ENCODE results near the gene MYH9. TPM values are rescaled to one million over a fixed set of nuclear protein-coding genes. Genes with fewer than 3 reads are reported as not detected.
A peak's percentile ranks its signal among the peaks of the same experiment; 100 is the strongest.

MYH9 gene
- total RNA-seq, 4 donors from 2014 or later: 361 to 406 (median 386) TPM

GRCh38 chr22:36285545-36285944, 102.2 kb downstream of the MYH9 start:
- TF ChIP-seq EP300 (IDR thresholded peaks at IDR 0.05) (no peak), POLR2A (IDR thresholded peaks at IDR 0.05) (no peak)
- TF ChIP-seq, protein P1, sequence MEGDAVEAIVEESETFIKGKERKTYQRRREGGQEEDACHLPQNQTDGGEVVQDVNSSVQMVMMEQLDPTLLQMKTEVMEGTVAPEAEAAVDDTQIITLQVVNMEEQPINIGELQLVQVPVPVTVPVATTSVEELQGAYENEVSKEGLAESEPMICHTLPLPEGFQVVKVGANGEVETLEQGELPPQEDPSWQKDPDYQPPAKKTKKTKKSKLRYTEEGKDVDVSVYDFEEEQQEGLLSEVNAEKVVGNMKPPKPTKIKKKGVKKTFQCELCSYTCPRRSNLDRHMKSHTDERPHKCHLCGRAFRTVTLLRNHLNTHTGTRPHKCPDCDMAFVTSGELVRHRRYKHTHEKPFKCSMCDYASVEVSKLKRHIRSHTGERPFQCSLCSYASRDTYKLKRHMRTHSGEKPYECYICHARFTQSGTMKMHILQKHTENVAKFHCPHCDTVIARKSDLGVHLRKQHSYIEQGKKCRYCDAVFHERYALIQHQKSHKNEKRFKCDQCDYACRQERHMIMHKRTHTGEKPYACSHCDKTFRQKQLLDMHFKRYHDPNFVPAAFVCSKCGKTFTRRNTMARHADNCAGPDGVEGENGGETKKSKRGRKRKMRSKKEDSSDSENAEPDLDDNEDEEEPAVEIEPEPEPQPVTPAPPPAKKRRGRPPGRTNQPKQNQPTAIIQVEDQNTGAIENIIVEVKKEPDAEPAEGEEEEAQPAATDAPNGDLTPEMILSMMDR (IDR thresholded peaks at IDR 0.05): no peak
- Histone ChIP-seq H3K27ac (peak overlapping the region; percentile 4 to 73 (median 46)), H3K4me1 (peaks cover 0 to 37% (median 4%) of the 10 kb centered on the region in 4 donors), H3K9me3 (no peaks in the 10 kb centered on the region), H3K27me3 (no peaks in the 10 kb centered on the region), H3K36me3 (peaks cover 10 to 98% (median 67%) of the 10 kb centered on the region in 3 donors), H3K4me3 (no peak overlapping the region)
- DNase-seq (ENCODE audit: low spot score in 2 of 2): no peak
- 84 to 86% methylated on average over 21 of the region's 21 CpGs for WGBS, 2 donors

- H3K9me3 ChIP-seq: no peaks in the 10 kb centered on the region
- DNase-seq (ENCODE audit: low spot score in 2 of 2): no peak
- no peaks in the 10 kb centered on the region for H3K27me3 ChIP-seq
- WGBS, 2 donors: 53 to 74% methylated on average over 9 to 10 of the region's 12 CpGs
- peaks cover 0 to 37% (median 4%) of the 10 kb centered on the region in 4 donors for H3K4me1 ChIP-seq
- H3K4me3 ChIP-seq: no peak overlapping the region
- peak in 1 of 2 donors; percentile 41 for TF ChIP-seq EP300 (IDR thresholded peaks at IDR 0.05)
- TF ChIP-seq POLR2A (IDR thresholded peaks at IDR 0.05): no peak
- H3K27ac ChIP-seq: peak overlapping the region; percentile 4 to 73 (median 46)
- H3K36me3 ChIP-seq: peaks cover 10 to 97% (median 67%) of the 10 kb centered on the region in 3 donors
Measured at GRCh38 chr22:36285017-36285416, 102.8 kb downstream of the MYH9 start.

DNA sequence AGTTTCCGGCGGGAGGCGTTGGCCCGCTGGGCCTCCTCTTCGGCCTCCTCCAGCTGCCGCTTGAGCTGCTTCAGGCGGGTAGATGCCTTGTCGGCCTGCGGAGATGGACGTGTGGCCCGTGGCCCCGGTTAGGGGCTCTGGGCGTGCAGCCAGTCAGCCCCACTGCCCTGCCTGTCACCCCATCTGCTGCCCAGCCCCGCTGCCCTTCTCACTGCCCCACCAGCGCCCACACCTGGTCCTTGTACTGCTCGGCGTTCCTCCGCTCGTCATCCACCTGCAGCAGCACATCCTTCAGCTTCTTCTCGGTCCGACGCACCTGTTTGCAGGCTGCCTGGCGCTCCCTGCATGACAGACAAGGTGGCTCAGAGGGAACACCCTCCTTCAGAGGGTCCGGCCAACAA, 103.6 kb downstream of the MYH9 start:
- Histone ChIP-seq H3K4me3 (no peak overlapping the region), H3K4me1 (peaks cover 0 to 44% (median 4%) of the 10 kb centered on the region in 4 donors), H3K36me3 (peaks cover 10 to 91% (median 59%) of the 10 kb centered on the region in 3 donors), H3K27ac (peak overlapping the region in 1 of 4 donors; percentile 73), H3K27me3 (no peaks in the 10 kb centered on the region), H3K9me3 (no peaks in the 10 kb centered on the region)
- TF ChIP-seq POLR2A (IDR thresholded peaks at IDR 0.05): no peak
- TF ChIP-seq EP300 (IDR thresholded peaks at IDR 0.05): no peak
- TF ChIP-seq, protein P1 (IDR thresholded peaks at IDR 0.05): no peak
- WGBS, 2 donors: 91 to 95% methylated on average over 22 to 24 of the region's 24 CpGs
- no peak for DNase-seq (ENCODE audit: low spot score in 2 of 2)

DNA sequence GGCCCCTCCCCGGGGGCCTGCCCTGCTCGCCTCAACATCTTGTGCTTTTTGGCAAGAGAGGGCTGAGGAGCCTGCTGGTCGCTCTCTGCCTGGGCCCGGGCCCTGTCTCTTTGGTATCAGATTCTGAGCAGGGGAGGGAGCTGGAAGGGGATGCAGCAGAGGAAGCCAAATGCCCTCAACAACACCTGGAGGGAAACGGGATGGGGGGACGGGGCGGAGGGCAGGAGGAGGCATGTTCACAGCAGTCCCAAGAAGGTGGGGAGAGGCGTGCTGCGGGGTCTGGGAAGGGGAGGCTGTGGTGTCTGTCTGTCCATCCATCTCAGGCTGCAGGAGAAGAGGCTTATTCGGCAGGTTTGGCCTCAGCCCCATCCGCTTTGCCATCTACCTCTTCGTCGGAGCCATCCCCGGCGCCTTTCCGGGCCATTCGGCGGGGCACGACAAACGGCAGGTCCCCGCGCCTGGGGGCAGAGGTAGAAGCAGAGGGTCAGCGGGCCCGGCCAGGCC, 105.4 kb downstream of the MYH9 start:
- H3K4me1 ChIP-seq: peaks cover 0 to 54% (median 8%) of the 10 kb centered on the region in 4 donors
- no peak for DNase-seq (ENCODE audit: low spot score in 2 of 2)

GRCh38 chr22:36281781-36282327, 105.9 kb downstream of the MYH9 start:
- Histone ChIP-seq H3K4me1 (peaks cover 0 to 55% (median 9%) of the 10 kb centered on the region in 4 donors), H3K36me3 (peaks cover 4 to 68% (median 39%) of the 10 kb centered on the region in 3 donors)

More for the DNA sequence above, 105.4 kb downstream of the MYH9 start:
- Histone ChIP-seq H3K9me3 (no peaks in the 10 kb centered on the region), H3K36me3 (peaks cover 4 to 73% (median 43%) of the 10 kb centered on the region in 3 donors), H3K27me3 (no peaks in the 10 kb centered on the region), H3K4me3 (no peak overlapping the region), H3K27ac (peak overlapping the region in 2 of 4 donors; percentile 68 to 72)
- WGBS, 2 donors: 76 to 81% methylated on average over 22 to 24 of the region's 24 CpGs
- TF ChIP-seq POLR2A (IDR thresholded peaks at IDR 0.05): no peak
- no peak for TF ChIP-seq EP300 (IDR thresholded peaks at IDR 0.05)
- TF ChIP-seq, protein P1 (IDR thresholded peaks at IDR 0.05): no peak

More at GRCh38 chr22:36281781-36282327, 105.9 kb downstream of the MYH9 start:
- Histone ChIP-seq H3K9me3 (no peaks in the 10 kb centered on the region), H3K27ac (peak overlapping the region in 3 of 4 donors; percentile 19 to 72 (median 68)), H3K27me3 (no peaks in the 10 kb centered on the region), H3K4me3 (no peak overlapping the region)
- WGBS, 2 donors: 51 to 63% methylated on average over 14 of the region's 14 CpGs
- TF ChIP-seq EP300 (IDR thresholded peaks at IDR 0.05) (peak in 1 of 2 donors; percentile 65), POLR2A (IDR thresholded peaks at IDR 0.05) (peak in 1 of 2 donors; percentile 4)
- TF ChIP-seq, protein P1 (IDR thresholded peaks at IDR 0.05): no peak
- DNase-seq (ENCODE audit: low spot score in 2 of 2): no peak
